Inferior parietal cortex (tissue), 1 donor: ENCODE results near the gene DSCAML1.

Source experiments
- DNase-seq: peaks from one replicate; pipeline ENCODE4 v3.0.0-alpha.2; 2016; ENCODE audit errors: extremely low spot score

The DSCAML1 gene

DNA sequence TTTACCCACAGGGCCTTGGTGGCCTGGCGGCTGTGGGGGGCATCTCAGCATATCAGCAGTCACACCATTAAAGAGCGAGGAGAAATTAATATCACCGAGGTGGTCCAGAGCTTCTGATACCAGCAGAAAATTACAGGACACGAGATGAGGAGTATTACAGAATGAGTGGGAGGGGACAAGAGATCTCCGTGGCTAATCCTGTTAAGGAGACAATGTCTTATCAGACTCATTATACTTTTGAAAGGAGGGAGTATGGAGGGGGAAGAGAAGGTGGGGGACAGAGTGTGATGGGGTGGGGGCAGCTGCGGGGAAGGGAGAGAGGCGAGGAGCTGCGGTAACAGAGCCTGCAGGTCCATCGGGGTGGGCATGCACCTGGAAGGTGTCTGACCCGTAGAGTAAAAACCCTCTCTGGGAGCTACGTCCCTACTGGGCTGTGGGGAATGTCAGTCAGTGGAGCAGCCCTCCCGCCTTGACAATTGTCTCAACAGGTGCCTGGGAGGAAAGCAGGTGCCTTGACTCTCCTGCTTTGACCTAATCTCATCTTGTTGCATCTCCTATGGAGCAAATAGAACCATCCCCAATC, 245.2 kb downstream of the DSCAML1 start:
- no peak for DNase-seq

DNA sequence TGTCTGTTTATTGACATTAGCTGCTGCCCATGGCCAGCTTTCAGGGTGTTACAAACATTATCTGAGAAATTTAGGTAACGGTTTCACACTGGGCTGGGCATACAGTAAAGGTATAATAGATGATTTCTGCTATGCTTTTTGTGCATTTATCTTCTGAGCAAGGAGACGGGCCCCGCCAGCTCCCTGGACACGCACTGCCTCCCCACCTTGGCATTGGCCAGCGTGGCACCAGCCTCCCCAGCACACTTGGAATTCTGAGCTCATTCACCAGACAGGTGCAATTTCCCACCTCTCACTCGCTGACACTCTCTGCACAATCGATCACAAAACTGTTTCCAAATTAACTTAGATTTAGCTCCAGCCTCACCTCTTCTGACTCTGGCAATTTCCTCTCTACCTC, 246.6 kb downstream of the DSCAML1 start:
- DNase-seq, result no peak

DNA sequence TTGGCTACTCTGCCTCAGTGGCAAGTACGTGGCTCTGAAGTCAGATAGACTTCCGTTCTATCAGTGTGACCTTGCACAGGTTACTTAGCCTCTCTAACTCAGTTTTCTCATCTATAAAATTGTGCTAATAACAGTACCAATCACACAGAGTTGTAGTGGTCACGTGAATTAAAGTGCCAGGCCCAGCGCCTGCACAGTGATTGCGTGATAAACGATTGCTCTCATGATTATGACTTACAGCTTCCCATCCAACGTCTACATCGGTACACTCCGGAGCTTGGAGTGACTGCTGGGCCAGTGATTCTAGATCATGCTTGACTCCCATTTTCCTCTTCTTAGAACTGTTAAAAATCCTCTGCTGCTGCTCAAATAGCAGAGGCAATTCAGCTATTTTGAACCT, 247.6 kb downstream of the DSCAML1 start:
- DNase-seq, result no peak

- no peak for DNase-seq
Measured at GRCh38 chr11:117548876-117549275, 248.1 kb downstream of the DSCAML1 start.

DNA sequence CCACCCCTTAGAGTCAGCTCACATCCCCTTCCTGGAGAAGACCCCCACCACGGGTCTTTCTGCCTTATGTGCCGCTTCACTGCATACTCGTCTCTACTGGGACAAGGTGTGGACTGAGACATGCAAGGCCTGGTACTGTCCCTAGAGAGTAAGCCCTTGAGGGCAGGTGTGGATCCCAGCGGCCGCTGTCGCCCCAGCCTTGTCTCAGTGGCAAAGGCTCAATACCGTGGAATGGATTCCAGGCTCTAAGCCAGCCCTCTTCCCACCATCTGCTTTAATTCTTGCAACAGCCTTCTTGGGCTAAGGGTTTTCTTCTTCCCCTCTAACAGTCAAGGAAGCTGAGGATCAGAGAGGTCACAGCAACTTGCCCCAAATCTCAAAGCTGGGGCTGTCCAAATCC, 249.1 kb downstream of the DSCAML1 start:
- no peak for DNase-seq

- no peak for DNase-seq
Measured at GRCh38 chr11:117547195-117547850, 249.7 kb downstream of the DSCAML1 start.

GRCh38 chr11:117546431-117547194, 250.4 kb downstream of the DSCAML1 start:
- DNase-seq, result no peak

GRCh38 chr11:117545706-117546105, 251.3 kb downstream of the DSCAML1 start:
- DNase-seq, result no peak

DNA sequence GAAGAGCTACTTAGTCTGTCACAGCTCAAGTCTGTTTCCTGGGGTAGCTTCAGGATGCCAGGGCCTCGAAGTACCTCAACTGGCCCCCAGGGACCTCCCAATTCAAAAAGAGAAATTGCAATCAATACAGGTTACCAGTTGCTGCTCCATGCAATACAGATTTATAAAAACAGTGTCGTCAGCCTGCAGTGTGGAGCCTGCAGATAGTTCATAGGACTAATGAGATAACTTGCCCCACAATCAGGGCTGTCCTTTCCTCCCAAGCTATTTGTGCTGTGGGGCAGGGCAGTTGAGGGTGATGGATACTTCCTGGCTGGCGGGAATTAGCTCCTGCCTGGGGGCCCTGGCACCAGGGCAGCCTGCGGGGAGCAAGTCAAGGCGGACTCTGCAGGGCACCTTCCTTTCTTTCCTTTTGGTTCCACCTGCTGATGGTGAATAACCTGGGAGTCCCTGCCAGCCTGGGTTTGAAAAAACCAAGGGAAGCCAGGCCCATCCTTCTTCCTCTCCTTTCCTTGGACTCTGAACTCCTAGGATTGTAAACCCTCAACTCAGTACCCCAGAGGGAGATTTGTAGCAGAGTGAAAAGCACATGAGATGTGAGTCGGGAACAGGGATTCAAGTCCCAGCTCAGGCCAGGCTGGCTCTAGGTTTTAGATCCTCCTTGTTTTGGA, 252.8 kb downstream of the DSCAML1 start:
- DNase-seq, result no peak

- no peak for DNase-seq
Measured at GRCh38 chr11:117541211-117541610, 255.8 kb downstream of the DSCAML1 start.

- no peak for DNase-seq
Measured at GRCh38 chr11:117538263-117539135, 258.5 kb downstream of the DSCAML1 start.

DNA sequence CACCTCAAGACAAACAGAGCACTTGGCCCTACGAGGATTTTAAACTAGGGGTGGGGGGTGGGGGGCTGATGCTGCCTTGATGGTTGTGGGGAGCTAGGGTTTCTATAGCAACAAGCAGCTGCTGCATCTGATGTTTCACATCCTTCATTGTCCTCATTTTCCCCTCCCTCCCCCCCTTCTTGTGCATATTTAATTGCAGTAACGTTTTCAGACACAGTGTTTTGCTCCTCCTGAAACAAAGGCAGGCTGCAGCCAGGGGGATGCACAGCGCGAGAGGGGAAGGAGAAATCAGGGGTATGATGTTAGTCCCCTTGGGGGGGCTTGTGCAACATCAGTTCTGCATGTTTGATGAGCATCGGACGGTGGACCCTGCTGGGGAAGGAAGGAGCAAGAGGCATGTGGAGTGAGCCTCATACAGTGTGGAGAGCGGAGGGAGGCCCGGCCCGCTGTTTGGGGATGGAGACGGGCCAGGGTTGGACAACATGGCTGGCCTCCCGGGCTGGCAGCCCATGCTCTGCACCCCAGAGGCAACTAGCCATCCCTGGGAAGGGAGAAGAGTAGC, 261.1 kb downstream of the DSCAML1 start:
- DNase-seq, result peak; percentile 59

GRCh38 chr11:117535201-117535849, 261.7 kb downstream of the DSCAML1 start:
- peak; percentile 81 for DNase-seq

- no peak for DNase-seq
Measured at GRCh38 chr11:117532568-117532967, 264.4 kb downstream of the DSCAML1 start.

DNA sequence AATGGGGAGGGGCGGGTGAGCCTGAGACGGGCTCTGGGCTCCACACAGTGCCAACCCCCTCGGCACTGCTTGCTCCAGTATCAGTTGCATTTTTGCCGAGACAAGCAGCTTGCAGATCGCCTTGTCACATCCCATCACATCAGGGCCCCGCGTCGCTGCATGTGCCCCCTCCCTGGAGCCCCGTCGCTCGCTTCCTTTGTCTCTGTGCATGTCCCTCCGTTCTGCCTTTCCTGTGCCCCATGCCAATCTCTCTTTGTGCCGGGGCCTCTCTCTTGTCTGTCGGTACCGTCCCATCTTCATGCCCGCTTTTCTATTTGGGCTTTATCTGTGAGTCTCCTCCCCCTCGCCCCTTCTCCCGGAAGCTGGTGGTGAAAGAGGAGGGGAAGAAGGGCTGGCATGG, 267.2 kb downstream of the DSCAML1 start:
- DNase-seq, result no peak

DNA sequence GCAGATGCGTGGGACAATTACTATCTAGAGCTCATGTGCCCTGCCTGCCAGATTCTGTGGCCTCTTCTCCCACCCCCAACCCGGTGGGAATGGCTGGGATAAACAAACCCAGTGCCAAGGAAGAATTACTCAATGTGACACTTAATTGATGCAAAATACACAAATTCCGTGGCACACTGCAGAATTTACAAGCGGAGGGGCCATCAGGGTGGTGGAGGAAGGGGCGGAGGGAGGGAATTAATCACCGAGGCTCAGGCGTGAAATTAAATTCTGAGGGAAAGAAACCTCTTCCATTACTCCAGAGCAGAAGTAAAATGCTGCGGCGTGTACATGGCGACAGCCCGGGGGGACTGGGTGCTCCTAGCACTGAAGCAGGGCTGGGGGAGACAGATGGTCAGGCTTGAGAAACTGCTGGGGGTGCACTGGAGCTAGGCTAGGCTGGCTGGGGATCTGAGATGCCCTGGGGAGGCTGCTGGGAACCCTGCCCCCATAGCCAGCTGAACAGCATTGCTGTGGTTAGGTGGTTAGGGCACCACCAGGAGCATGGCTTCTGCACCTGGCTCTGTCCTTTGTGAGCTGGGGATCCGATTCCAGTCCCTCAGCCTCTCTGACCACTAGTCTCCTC, 268.8 kb downstream of the DSCAML1 start:
- DNase-seq, result no peak

DNA sequence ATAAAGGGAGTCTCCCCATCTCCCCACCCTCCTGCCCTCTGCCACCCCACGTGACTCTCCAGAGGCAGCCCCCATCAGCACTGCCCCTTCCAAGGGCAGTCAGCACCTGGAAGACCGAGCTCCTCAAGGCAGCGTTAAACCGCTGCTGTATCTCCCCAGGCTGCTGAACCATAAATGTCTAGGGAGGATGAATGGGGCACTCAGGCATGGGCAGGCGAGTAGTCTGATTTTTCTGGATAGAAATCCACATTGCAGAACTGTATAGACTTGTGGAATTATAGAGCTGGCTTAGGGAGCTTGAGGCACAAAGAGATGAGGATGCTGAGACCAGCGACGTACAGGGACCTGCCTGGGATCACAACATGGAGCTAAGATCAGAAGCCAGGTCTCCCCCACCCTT, 269.7 kb downstream of the DSCAML1 start:
- no peak for DNase-seq

DNA sequence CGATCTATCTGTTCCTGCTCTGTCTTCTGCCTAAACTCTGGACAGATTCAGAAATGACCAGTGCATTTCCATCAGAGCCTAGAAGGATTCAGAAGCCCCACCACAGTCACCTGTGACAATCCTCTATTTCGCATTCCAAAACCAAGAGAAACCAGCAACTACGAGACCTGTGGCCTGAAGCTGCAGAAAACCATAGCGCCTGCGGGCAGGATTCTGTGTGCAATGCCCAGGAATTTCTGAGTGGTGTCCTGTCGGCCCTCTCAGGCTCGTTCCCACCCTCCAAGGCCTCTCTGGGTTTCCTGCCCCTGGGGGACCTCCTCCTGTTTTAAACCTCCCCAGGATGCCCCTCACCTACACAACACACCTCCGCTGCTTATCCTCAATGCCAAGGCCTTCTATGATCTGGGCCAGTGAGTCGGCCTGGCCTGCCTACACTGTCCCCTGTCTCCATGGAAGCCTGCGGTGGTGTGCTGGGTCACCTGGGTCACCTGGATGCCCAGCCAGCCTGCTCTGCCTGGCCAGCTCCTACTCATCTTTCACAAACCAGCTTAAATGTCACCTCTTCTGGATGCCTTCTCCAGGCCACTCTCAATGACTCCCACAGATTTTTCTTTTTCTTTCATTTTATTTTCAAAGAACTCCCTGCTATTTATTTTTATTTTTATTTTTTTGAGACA, 271.0 kb downstream of the DSCAML1 start:
- no peak for DNase-seq

GRCh38 chr11:117524468-117525183, 272.4 kb downstream of the DSCAML1 start:
- DNase-seq, result no peak
